Adrenal gland (tissue), 5 donors: ENCODE data around the gene EPHB2.

ENCODE experiments used
- POLR2A ChIP-seq, 2 donors: fragments of 450-650 bp; IDR thresholded peaks; one replicate each; pipeline ENCODE4 v1.6.1; 2017; ENCODE audit warnings: antibody characterized with exemption in 2 of 2, mild to moderate bottlenecking in 2 of 2, moderate library complexity in 1 of 2
- TF ChIP-seq, protein P1 (sequence below), 6 experiments: fragments of 450-650 bp in 4 of 6; fragments of 200-600 bp in 2 of 6; sonication (generic) in 1 of 6; IDR thresholded peaks; 1 replicate in 5 of 6; 2 replicates in 1 of 6; pipeline versions ENCODE4 v1.5.1 to v1.8.0; 2016 to 2021; ENCODE audit warnings: antibody characterized with exemption in 6 of 6, mild to moderate bottlenecking in 2 of 6, moderate library complexity in 1 of 6
- donor health status: DM: no; HTN: no; CAD: no.

DNA sequence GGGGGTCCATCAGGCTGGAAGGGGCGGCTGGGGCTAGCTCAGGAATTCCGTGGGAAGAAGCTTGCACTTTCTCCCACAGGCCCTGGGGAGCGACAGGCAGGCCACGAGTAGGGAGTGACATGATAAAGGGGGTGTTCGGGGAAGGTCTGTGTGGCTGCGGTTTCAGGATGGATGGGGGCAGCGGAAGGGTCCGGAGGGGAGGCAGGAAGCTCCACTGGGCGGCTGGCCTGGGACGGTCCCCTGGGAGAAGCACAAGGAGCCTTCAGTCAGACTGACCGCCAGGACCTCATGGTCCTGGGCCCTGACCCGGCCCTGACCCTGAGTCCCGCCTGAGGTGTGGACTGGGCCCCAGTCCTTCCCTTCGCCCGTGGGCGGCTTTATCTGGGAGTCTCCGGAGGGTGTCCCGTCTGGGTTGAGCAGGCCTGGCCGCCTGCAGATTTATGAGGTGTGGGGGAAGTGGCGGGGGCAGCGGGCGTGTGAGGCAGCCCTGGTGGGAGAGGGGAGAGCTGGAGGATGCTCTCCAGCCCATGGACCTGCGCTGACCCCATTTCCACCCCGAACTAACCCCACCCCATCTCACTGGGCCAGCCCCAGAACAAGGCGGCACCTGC is 45.6 kb downstream of the EPHB2 start:
- no peak for TF ChIP-seq POLR2A (IDR thresholded peaks at IDR 0.05)
- TF ChIP-seq, protein P1, sequence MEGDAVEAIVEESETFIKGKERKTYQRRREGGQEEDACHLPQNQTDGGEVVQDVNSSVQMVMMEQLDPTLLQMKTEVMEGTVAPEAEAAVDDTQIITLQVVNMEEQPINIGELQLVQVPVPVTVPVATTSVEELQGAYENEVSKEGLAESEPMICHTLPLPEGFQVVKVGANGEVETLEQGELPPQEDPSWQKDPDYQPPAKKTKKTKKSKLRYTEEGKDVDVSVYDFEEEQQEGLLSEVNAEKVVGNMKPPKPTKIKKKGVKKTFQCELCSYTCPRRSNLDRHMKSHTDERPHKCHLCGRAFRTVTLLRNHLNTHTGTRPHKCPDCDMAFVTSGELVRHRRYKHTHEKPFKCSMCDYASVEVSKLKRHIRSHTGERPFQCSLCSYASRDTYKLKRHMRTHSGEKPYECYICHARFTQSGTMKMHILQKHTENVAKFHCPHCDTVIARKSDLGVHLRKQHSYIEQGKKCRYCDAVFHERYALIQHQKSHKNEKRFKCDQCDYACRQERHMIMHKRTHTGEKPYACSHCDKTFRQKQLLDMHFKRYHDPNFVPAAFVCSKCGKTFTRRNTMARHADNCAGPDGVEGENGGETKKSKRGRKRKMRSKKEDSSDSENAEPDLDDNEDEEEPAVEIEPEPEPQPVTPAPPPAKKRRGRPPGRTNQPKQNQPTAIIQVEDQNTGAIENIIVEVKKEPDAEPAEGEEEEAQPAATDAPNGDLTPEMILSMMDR (IDR thresholded peaks at IDR 0.05): no peak
